Measurements from ENCODE around the gene GPNMB.

DNA sequence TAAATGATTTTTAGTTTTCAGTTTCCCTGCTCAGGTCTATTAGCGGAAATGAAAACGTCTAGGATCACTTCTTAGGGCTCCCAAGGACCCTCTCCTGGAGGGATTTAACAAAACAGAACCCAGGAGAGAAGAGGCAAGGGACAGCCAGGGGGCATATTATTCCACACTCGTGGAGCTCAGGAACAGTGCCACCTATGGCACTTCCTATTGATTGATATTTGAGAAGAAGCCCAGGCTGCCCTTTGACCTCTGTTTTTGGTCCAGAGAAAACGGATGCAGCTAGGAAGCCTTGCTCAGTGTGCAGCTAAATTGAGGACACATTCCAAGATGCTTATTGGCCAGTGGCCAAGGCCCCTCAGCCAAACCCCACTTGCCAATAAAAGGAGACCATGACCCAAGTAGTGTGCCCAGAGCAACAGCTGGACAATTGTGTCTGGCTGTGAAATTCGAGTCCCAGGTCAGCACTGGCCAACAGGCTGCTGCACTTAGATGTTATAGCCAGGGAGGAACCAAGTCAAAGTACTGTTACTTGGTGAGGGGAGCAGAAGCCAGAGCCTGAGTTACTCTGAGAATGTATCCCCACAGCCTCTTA lies 24.0 kb upstream of the GPNMB start:
- TF ChIP-seq, protein P1, sequence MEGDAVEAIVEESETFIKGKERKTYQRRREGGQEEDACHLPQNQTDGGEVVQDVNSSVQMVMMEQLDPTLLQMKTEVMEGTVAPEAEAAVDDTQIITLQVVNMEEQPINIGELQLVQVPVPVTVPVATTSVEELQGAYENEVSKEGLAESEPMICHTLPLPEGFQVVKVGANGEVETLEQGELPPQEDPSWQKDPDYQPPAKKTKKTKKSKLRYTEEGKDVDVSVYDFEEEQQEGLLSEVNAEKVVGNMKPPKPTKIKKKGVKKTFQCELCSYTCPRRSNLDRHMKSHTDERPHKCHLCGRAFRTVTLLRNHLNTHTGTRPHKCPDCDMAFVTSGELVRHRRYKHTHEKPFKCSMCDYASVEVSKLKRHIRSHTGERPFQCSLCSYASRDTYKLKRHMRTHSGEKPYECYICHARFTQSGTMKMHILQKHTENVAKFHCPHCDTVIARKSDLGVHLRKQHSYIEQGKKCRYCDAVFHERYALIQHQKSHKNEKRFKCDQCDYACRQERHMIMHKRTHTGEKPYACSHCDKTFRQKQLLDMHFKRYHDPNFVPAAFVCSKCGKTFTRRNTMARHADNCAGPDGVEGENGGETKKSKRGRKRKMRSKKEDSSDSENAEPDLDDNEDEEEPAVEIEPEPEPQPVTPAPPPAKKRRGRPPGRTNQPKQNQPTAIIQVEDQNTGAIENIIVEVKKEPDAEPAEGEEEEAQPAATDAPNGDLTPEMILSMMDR (conservative IDR thresholded peaks at IDR 0.05; ENCODE audit: low read depth, low read length), result no peak
- TF ChIP-seq EZH2 (IDR thresholded peaks at IDR 0.05; ENCODE audit: low read length, unreplicated experiment), result no peak
